Right lobe of liver (tissue), 6 donors: Measurements from ENCODE around the gene AATK. TPM values are rescaled to one million over a fixed set of nuclear protein-coding genes. Genes with fewer than 3 reads are reported as not detected.

Experiments used
- ATAC-seq, 4 donors: fragments of 200-7000 bp; cut with Tn5 transposase; one replicate each; pipeline ENCODE4 v1.9.1; 2020; ENCODE audit warnings: mild to moderate bottlenecking in 4 of 4, moderate library complexity in 4 of 4
- DNase-seq, 3 donors: peaks; one replicate each; pipeline ENCODE4 v3.0.0-alpha.2; 2020
- H3K27ac ChIP-seq, 3 donors: fragments of 200-600 bp; one replicate each; pipeline ENCODE4 v1.8.0; 2022
- H3K27me3 ChIP-seq, 2 donors: fragments of 200-600 bp; one replicate each; pipeline ENCODE4 v1.8.0; 2022
- H3K36me3 ChIP-seq, 4 donors: fragments of 200-600 bp; sonication (generic) in 1 of 4; one replicate each; pipeline versions ENCODE4 v1.5.1 to v1.8.0; 2017 to 2022; ENCODE audit warnings: control low read depth in 1 of 4
- H3K4me1 ChIP-seq, 4 donors: fragments of 200-600 bp; sonication (generic) in 1 of 4; one replicate each; pipeline versions ENCODE4 v1.5.1 to v1.8.0; 2017 to 2022; ENCODE audit warnings: control low read depth in 1 of 4
- H3K4me3 ChIP-seq, 3 donors: fragments of 200-600 bp; one replicate each; pipeline ENCODE4 v1.8.0; 2022
- H3K9me3 ChIP-seq, 4 donors: fragments of 200-600 bp; sonication (generic) in 1 of 4; one replicate each; pipeline versions ENCODE4 v1.5.1 to v1.8.0; 2017 to 2022; ENCODE audit warnings: control low read depth in 1 of 4
- CTCF ChIP-seq, 4 donors: fragments of 200-600 bp in 3 of 4; fragments of 450-650 bp in 1 of 4; IDR thresholded peaks; one replicate each; pipeline versions ENCODE4 v1.5.1 to v1.8.0; 2016 to 2022; ENCODE audit warnings: antibody characterized with exemption in 4 of 4, mild to moderate bottlenecking in 2 of 4
- POLR2A ChIP-seq: fragments of 450-650 bp; IDR thresholded peaks from one replicate; pipeline ENCODE4 v1.6.1; 2017; ENCODE audit warnings: antibody characterized with exemption, mild to moderate bottlenecking
- WGBS: methylation state at CpG from one replicate; pipeline ENCODE4 v1.1.6; 2018; ENCODE audit warnings: low coverage, low lambda C conversion rate; ENCODE audit not compliant: insufficient coverage; ENCODE audit errors: missing lambda C conversion rate; 5-methylcytosine and 5-hydroxymethylcytosine counted together
- intact Hi-C, 2 donors: fragments of 100-400 bp; cut with DNase I; formaldehyde crosslinking; loops; one replicate each; pipeline versions ENCODE4 v1.11.2 to v1.14.1; 2022
- total RNA-seq, 6 experiments: library from RNA; depleted of rRNA in 2 of 6; stranded (reverse); fragments of >200 nt in 2 of 6; fragmentation: NEBNext Ultra II Directional in 3 of 6; extraction: Animal tissue kit (Norgen Biotek cat#: 25700) in 3 of 6; gene quantifications; one replicate each; pipeline versions ENCODE4 v1.1.0 to v1.2.4, GENCODE V29; 2016 to 2023
- donor health status: DM: no; HTN: yes; CAD: no.
- donor health status: DM: no; HTN: no; CAD: no.
- donor health status: DM: no; HTN: no; CAD: no.
- donor health status: DM: no; HTN: yes; CAD: no.
- donor health status: DM: no; HTN: yes; CAD: no.

Gene AATK
- total RNA-seq, 6 experiments from 2014 or later: 0.31 to 1.2 (median 0.86) TPM

DNA sequence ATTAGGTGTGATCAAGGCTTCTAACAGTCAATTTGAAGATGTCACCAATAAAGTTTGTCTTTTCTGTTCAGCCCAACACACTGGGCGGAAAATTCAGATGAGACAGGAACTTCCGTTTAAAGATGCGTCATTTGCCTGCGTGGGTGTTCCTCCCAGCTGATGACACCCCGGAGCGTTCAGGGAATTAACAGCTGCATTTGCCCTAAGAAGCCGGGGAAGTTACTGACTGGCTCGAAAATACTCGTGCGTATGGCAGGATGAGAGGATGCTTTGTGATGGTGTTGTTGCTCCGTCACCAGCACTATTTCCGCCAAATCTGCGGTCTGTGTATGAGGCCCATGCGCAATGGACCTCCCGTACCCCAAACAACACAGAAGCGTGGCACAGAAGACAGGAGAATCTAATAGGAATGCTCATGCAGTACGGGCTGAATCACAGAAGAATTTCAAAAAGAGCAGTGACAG is 12.6 kb downstream of the AATK start:
- Histone ChIP-seq H3K9me3 (no peaks in the 10 kb centered on the region), H3K36me3 (no peaks in the 10 kb centered on the region), H3K4me1 (no peaks in the 10 kb centered on the region), H3K27me3 (no peaks in the 10 kb centered on the region), H3K4me3 (no peak overlapping the region), H3K27ac (no peak overlapping the region)
- WGBS: 52% methylated on average over 9 of the region's 17 CpGs
- intact Hi-C loops: no loop called here
- no peak for DNase-seq
- no peak for ATAC-seq
- TF ChIP-seq POLR2A (no peak), CTCF (IDR thresholded peaks at IDR 0.05) (no peak)

GRCh38 chr17:81152288-81152828 is 13.7 kb downstream of the AATK start:
- DNase-seq: no peak
- no peaks in the 10 kb centered on the region for H3K36me3 ChIP-seq
- intact Hi-C loops: no loop called here
- H3K4me3 ChIP-seq: no peak overlapping the region
- no peaks in the 10 kb centered on the region for H3K4me1 ChIP-seq
- H3K27ac ChIP-seq: no peak overlapping the region
- 56% methylated on average over 5 of the region's 8 CpGs for WGBS
- no peaks in the 10 kb centered on the region for H3K9me3 ChIP-seq
- TF ChIP-seq CTCF (IDR thresholded peaks at IDR 0.05): no peak
- no peak for TF ChIP-seq POLR2A
- no peak for ATAC-seq
- no peaks in the 10 kb centered on the region for H3K27me3 ChIP-seq

- H3K4me1 ChIP-seq: no peaks in the 10 kb centered on the region
- H3K27ac ChIP-seq: no peak overlapping the region
- no peaks in the 10 kb centered on the region for H3K27me3 ChIP-seq
- TF ChIP-seq POLR2A (no peak), CTCF (IDR thresholded peaks at IDR 0.05) (no peak)
- H3K4me3 ChIP-seq: no peak overlapping the region
- no peaks in the 10 kb centered on the region for H3K36me3 ChIP-seq
- ATAC-seq: no peak
- no peaks in the 10 kb centered on the region for H3K9me3 ChIP-seq
- intact Hi-C loops: no loop called here
- WGBS: no CpG with 5 or more reads among the region's 13 CpGs
- peak in 1 of 3 donors; percentile 17 for DNase-seq
Measured at GRCh38 chr17:81151278-81151677, 14.7 kb downstream of the AATK start.

- H3K36me3 ChIP-seq: no peaks in the 10 kb centered on the region
- H3K27me3 ChIP-seq: no peaks in the 10 kb centered on the region
- 53% methylated on average over 4 of the region's 14 CpGs for WGBS
- no peaks in the 10 kb centered on the region for H3K4me1 ChIP-seq
- intact Hi-C loops: no loop called here
- peak in 1 of 3 donors; percentile 53 for DNase-seq
- H3K9me3 ChIP-seq: no peaks in the 10 kb centered on the region
- TF ChIP-seq POLR2A (peak; percentile 29), CTCF (IDR thresholded peaks at IDR 0.05) (no peak)
- peak overlapping the region in 1 of 3 donors; percentile 29 for H3K27ac ChIP-seq
- ATAC-seq: peak; percentile 51 to 57 (median 56)
- no peak overlapping the region for H3K4me3 ChIP-seq
Measured at GRCh38 chr17:81150377-81151077, 15.5 kb downstream of the AATK start.
